Stimulated activated CD4-positive, alpha-beta T cell treated with anti-CD3 and anti-CD28 coated beads, Interleukin-1b, Interleukin-23, amount 100 ng/mL, for 48 hours (primary cell): ENCODE data around the gene HARBI1.

Experiments used
- DNase-seq: peaks from one replicate; pipeline ENCODE4 v3.0.0-alpha.2; 2020

The HARBI1 gene, protein sequence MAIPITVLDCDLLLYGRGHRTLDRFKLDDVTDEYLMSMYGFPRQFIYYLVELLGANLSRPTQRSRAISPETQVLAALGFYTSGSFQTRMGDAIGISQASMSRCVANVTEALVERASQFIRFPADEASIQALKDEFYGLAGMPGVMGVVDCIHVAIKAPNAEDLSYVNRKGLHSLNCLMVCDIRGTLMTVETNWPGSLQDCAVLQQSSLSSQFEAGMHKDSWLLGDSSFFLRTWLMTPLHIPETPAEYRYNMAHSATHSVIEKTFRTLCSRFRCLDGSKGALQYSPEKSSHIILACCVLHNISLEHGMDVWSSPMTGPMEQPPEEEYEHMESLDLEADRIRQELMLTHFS

DNA sequence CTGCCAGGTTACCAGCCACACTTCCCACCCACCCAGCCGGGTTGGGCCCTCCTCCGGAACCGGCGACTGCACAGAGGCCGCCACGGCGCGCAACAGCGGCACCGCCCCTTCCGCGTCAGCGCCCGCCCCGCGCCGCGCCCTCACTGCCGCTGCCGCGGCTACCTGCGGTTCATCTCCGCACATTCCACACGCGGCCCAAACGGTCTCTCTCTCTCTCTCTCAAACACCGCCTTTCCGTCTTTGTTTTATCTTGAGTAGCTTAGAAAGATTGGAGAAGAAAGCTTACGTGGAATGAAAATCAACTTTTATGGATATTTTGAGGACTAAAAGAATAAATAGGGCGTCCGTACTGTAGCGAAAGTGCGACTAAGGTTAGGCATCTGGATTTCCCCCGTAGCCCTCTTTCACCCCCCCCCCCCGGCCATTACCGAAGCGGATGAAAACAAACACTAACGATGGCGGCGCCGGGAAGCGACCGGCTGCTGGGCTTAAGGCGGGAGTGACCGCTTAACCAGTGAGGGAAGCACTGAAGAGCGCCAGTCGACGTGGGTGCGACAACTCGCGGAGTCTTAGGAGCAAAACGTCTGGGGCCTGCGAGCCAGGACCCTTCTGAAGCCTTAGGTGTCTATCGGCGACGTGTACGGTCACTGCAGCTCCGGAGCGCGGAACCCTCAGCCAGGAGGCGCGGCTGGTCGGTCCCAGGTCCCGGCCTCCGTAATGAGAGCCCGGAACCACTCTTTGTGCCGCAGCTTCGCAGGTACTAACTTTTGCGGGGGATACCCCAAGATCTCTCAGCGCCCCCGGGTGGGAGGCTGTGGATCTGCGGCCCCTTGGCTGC lies at the start of gene HARBI1, which contains the start of gene ATG13:
TSS of gene HARBI1 (minus strand) at position 94 of the 838 bp plus-strand sequence. CDS start 990 bp downstream, outside the sequence.
TSS of gene ATG13 (plus strand) at position 420 of the 838 bp plus-strand sequence. CDS start 26,739 bp downstream, outside the sequence.
- DNase-seq: peak; percentile 93

DNA sequence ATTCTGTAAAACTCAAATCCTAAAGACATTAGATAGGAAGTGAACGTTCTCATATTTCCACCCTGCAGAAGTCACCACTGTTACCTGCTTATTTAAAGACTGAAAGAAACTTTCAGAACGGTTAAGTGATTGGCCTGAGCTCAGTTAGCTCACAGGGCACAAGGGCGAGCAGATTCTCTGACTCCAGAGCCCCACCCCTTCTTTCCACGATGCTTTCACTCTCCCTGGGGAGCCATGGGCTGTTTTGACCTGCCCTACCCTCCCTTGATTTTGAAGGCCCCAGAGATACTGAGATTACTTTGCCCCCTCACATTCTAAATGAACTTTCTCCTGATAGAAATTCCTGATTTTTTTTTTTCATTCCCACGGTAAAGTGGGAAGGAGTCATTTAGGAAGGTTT lies 49.5 kb upstream of the HARBI1 start:
- no peak for DNase-seq

DNA sequence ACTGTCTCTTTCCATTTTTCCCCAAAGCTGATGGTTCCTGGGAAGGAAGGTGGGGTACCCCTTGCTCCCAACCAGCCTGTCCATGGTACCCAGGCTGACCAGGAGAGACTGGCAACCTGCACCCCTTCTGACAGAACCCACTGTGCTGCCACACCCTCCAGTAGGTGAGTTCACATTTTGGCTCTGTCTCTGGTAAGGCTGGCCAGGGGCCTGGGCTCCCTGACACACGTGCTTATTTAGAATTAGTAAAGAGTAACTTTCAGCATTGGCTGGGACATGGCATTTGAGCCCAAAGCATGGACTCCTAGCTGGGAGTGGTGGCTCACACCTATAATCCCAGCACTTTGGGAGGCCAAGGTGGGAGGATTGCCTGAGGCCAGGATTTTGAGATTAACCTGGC lies 48.3 kb upstream of the HARBI1 start:
- no peak for DNase-seq

DNA sequence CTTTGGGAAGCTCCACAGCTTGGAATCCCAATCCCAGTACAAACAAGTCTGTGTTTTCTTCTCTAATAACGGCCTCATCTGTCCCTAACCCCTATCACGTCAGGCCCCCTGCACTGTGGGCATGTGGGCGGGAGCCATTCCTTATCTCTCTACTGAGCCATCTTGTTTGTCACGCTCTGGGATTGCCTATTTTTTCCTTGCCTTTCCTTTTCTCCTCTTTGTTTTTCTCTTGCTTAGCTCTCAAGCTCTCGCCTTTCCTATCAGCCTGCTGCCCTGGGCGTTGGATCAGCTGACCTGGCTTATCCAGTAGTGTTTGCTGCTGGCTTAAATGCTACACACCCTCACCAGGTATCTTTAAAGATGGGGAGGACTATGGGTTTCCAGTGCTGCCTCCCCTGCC lies 47.6 kb upstream of the HARBI1 start:
- no peak for DNase-seq

DNA sequence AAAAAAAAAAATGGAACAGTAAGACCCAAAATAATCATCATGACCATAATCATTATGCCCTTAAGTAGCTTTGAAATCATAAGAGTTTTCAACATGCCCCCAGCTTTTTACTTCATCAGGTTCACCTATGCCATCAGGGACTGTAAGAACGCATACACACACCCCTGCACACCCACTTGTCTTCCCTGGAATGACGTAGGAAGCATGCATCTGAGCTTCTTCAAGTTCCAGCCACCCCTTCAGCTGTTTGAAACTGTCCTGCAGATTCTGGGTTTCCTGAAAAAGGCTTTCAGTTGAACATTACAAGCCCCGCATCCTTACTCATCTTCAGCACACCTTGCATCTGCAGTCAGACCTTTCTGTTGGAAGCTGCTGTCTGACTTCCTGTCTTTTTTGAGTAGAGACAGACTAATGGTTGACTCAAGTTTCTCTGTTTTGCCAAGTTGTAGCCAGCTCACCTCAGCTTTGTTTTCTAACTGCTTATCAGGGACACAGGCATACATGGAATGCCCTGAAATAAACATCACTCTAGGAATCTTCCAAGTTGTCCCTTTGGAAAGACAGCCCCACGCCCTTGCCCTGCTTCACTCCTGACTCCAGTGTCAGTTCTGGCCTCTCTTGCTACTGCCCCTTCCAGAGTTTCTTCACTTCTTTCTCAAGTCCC lies 46.4 kb upstream of the HARBI1 start:
- no peak for DNase-seq

DNA sequence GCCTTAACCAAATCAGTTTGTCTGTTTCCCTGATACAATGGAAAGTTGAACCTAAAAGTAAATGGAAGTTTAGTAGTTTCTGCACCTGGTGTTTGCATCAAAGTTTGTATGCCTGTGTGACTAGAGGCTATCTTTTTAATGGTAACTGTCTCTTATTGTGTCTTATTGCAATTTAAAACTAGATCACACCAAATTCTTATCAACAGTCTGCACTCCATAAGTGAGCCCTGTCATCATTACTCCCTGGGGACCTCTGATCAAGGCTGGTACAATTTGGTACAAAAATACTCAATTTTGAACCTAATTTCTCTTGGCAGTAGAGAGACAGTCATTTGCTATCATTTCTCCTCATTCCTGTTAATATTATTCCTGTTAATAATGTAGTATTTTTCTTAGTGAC lies 45.3 kb upstream of the HARBI1 start:
- DNase-seq: no peak

DNA sequence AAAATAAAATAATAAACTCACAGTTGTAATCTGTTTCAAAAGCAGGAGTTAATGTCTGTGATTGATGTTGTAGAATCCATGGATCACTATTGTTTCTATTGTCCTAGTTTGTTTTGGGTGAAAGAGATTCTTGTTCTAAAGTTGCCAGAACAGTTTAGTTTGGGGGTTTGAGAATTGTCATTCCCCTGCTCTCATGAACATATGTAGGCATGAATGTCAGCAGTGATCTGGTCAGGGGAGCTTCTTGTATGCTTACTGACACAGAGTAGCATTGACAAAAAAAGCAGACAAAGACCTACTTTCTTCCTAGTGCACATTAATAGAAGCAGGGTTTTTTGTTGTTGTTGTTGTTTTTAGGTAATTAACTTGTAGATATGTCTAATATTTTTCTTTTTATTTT lies 44.8 kb upstream of the HARBI1 start:
- DNase-seq: no peak

DNA sequence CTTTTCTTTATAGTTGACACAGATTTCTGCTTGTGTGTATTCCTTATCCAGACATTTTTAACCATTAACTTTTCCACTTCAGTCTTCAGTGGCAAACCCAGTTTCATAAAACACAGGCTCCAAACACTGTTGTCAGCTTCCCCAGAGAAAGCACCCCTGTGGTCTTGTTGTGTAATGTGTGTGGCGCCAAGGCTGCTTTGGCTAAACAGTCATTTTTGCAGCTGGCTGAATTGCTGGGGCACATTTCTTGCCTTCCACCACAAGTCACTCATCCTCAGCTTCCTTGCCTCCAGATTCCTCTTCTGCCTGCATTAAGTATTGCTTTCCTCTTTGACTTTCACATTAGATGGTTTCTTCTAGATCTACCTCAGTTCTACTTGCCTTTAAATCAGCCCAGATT lies 42.9 kb upstream of the HARBI1 start:
- DNase-seq: no peak

DNA sequence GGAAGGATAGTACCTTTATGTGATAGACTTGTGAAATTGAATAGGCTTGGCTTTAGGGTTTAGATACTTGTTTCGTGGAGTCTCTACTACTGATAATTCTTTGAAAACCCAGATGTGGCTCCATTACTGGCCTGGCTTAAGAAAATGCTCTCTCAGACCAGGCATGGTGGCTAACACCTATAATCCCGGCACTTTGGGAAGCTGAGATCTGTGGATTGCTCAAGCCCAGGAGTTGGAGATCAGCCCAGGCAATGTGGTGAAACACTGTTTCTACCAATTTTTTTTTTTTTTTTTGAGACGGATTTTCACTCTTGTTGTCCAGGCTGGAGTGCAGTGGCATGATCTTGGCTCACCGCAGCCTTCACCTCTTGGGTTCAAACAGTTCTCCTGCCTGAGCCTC lies 41.2 kb upstream of the HARBI1 start:
- DNase-seq: no peak

DNA sequence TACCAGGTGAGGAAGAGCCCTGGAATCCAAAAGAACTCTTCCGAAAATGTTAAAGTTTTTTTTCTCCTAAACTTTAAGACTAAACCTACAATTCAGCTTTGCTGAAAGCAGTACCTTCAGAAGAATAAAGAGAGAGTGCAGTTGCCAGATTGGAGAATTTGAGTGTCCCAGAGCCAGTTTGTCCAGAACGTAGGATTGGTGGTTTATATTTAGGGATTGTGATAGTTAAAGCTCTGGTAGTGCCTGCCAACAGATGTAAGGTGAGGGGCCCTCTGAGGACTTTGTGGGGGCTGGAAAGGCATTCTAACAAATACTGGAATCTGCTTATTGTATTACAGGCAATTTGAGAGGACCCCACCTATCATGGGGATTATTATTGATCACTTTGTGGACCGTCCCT lies 40.2 kb upstream of the HARBI1 start:
- no peak for DNase-seq

DNA sequence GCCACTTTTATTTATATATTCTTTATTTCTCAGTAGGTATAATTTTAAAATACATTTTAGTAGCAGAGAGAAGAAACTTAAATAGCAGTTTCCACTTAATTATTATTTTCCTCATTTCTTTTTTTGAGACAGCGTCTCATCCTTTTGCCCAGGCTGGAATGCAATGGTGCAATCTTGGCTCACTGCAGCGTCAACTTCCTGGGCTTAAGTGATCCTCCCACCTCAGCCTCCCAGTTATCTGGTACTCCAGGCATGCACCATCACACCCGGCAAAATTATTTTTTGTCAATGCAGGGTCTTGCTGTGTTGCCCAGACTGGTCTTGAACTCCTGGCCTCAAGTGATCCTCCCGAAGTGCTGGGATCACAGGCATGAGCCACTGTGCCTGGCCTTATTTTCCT lies 38.6 kb upstream of the HARBI1 start:
- DNase-seq: no peak

DNA sequence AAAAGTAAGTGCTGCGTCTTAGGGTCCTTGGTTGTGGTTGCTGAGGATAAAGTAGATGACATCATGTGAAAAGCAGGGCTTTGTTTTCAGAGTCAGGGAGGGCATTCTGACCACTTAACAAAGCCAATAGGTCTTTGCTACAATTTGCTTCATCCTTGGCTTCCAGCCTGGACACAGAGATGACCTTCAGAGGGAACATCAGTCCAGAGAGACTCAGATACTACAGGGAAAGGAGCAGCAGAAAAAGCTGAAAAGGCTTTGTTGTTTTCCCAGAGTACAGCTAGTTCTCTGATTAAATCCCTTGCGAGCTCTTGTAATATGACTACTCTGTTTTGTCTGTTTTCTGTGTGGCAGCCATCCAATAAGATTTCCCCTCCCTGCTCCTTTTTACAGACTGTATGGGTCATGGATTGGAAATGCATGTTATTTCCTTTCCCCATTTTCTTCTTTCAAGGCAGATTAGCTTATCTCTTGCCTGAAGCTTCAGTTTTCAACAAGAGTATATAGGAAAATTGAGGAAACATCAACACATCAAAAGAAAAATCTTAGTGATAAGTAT lies 32.2 kb upstream of the HARBI1 start:
- DNase-seq: no peak

DNA sequence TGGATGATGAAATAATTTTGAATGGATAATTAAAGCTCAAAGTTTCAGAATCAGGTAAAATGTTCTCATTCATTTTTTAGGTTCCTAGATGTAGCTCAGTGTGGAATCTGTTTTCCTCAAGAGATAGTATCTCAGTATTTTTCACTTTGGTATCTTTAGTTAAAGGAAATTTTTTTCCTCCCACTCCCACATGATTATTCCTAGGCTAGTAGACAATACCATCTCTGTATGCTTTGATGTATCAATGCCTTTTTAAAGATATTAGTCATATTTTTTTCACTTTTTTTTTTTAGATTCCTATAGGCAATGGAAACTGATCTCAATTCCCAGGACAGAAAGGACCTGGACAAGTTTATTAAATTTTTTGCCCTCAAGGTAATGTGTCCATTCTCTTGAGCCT lies 27.0 kb upstream of the HARBI1 start:
- no peak for DNase-seq

DNA sequence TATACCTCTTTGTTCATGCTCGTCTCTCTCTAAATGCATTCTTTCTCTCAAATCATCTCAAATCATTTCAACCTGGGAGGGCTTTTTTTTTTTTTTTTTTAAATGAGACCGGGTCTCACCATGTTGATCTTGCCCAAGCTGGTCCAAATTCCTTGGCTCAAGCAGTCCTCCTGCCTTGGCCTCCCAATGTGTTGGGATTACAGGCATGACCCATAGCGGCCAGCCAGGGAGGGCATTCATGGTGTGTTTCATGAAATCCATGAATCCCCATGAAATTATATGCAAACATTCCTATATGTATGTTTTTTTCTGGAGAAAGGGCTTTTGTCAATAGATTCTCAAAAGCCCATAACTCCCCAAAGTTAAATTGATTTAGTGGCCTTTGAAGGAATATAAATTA lies 26.5 kb upstream of the HARBI1 start:
- no peak for DNase-seq

DNA sequence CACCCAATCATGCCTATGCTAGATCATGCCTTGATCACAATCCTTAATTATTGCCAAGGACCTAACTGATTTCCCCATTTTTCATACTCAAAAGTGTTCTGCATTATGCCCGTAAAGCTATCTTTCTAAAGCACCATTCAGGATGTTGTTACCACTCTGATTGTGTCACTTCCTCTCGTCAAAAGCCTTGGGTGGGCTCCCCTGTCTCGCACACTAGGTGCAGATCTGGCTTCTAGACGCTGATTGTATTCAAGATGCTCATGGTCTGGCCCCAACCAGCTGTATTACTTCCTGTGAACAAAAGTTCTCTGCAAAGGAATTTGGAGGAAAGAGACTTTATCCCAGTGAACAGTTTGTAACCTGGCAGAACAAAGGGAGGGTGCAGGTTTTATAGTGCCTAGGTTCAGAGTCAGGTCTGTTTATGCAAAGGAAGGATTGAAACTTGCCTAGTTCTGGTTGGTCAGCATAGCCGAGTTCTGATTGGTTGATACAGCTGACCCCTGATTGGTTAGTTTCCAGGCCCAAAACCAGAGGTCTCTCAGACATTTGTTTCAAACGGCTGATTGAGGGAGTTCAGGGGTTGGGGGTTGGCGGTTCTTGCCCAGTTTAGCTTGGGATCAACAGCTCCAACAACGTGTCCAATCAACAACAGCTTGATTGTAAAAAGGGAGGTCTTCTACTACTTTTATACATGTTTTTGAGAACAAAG lies 25.8 kb upstream of the HARBI1 start:
- DNase-seq: no peak

DNA sequence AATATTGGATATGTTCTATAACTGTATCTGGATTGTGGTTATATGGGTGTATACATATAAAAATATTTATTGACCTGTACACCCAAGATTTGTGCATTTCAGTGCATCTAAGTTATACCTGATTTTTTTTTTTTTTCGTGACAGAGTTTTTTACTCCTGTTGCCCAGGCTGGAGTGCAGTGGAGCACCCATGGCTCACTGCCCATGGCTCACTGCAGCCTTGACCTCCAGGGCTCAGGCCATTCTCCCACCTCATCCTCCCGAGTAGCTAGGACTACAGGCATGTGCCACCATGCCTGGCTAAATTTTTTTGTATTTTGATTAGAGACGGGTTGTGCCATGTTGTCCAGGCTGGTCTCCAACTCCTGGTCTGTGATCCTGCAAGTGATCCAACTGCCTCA lies 24.6 kb upstream of the HARBI1 start:
- no peak for DNase-seq

DNA sequence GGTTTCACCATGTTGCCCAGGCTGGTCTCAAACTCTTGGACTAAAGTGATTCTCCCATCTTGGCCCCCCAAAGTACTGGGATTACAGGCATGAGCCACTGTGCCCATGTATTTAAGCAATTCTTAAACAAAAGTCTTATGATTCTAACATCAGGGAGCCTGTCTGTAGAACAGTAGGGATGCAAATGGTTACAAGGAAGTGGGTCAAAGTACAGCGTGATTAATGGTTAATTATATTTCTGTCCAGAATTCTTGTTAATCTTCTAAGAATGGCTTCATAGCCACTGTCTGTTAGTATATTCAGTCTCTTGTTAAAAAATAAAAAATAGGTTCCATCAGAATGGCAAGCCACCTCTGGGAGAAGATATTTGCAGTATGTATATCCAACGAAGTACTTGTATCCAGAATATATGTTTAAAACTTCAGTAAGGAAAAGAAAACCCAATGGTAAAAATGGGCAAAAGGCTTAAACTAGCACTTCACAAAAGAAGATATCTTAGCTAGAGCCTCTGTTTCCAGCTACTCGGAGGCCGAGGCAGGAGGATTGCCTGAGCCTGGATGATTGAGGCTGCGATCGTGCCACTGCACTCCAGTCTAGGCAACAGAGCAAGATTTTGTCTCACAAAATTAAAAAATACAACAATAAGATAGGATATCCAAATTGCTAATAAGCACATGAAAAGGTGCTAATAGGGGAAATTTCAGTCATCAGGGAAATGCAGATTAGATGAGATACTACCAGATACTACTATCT lies 23.2 kb upstream of the HARBI1 start:
- DNase-seq: no peak

DNA sequence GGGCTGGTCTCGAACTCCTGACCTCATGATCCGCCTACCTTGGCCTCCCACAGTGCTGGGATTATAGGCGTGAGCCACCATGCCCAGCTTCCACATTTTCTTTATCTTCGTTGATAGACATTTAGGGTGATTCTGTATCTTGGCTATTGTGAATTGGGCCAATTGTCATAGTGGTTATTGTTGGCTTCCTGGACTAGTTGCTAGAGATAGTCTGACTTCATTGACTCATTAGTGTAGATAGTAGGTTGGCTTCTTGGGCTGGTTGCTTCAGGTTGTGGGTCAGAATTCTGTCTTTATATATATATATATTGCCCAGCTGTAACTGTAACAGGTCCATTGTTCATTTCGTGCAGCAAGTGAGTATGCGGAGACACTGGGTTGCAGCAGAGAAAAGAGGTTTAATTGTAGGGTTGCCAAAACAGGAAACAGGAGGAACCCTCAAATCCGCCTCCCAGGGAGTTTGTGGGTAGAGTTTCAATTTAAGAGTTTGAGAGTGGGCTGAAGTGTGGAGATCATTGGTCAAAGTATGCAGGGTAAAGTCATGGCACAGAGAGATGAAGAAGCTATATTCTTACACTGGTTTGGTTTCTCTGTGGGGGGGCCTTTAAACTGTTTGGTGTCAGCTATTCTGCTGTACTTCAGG lies 22.3 kb upstream of the HARBI1 start:
- no peak for DNase-seq

DNA sequence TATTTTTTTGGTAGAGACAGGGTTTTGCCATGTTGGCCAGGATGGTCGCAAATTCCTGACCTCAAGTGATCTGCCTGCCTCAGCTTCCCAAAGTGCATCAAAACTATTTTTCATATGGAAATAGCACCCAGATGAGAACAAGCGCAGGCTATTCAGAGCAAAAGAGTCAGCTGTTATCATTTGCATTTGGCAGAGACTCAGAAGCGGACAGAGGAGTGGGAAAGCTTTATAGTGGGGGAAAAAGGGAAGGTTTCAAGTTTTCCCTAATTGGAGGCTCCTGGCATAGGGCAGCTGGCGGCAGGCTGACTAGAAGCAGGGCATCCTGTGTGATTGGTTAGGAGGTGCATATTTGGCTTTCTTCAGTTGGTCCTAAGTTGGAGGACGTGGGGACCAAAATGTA lies 20.5 kb upstream of the HARBI1 start:
- no peak for DNase-seq

DNA sequence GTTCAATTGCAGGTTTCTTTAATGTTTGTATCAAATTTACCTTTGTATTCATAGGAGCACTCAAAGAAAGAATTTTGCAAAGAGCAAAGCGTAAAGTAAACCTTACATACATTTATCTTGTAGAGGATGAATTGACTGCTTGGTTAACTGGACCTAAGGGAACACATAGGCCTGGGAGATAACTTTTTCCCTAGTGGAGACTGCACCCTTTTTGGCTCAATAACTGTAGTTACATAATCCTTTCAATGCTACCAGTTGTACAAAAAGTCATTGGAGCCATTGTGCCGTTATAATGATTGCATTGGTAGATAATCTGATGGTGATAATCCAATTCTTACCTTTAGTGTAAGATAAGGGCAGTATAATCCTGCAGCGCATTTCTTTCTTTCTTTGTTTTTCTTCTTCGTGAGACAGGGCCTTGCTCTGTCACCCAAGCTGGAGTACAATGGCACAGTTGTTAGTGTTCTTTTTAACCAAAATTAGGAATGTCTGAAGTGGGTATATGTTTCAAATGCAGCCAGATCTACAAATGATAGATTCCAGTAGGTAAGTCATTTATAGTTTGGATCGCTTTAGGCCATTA lies 18.6 kb upstream of the HARBI1 start:
- DNase-seq: no peak
